GM21367 (cell line): Measurements from ENCODE around the gene PTPRM.

ENCODE experiments used
- ATAC-seq: cut with Tn5 transposase; IDR thresholded peaks from one replicate; pipeline ENCODE4 v1.9.1; 2021; ENCODE audit not compliant: unreplicated experiment

The PTPRM gene

DNA sequence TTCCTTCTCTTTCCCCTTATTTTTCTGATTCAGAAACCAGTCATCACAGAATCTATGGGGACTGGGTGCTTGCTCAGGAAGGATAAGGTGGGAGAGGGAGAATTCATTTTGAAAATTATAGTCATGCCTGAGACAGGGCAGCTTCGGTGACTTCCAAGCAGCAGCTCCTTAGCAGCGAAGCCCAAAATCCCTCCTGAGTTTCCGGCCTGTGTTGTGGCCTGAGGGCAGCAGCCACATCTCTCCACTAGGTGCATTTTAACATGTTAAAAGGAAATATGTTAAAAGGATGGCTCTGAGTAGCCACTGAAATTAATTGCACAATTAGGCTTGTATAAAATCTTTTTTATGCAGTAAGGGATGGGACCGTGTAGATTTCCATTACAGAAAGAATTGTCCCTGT, 835.1 kb downstream of the PTPRM start:
- no peak for ATAC-seq

DNA sequence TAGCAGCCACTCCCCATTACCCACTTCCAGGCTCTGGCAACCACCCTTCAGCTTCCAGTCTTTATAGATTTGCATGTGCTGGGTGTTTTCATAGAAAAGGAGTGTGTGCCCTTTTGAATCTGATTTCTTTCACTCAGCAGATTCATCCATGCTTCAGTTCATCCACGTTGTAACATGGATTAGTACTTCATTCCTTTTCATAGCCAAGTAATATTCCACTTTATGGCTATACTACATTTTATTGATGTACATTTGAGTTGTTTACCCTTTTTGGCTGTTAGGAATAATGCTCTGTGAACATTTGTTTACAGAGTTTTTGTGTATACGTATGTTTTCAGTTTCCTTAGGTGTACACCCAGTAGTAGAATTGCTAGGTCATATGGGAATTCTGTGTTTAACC, 836.6 kb downstream of the PTPRM start:
- no peak for ATAC-seq

DNA sequence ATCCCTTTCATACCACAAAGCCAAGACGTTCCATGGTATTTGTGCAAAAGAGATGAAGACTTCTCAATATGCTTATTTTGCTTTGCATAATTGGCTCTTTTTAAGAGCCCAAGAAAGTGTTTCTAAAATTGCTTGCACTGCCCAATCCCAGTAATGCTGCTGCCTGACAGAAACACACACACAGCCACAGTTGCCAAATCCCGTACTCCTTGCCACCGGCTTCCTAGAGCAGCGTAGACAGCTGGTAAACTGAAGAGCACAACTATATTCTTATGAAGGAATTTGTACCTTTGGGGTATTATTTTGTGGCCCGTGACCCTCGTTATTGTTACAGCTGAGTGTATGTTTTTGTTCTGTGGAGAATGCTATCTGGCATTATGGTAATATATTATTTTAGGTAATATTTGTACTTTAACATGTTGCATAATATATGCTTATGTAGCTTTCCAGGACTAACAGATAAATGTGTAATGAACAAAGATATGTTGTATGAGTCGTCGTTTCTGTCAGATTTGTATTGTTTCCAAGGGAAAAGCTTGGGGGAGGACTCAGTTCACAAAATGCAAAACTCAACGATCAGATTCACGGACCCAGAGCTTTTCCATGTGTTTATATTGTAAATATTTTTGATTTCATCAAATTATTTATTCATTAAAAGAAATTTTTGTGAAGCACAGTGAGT, 839.2 kb downstream of the PTPRM start:
- no peak for ATAC-seq

DNA sequence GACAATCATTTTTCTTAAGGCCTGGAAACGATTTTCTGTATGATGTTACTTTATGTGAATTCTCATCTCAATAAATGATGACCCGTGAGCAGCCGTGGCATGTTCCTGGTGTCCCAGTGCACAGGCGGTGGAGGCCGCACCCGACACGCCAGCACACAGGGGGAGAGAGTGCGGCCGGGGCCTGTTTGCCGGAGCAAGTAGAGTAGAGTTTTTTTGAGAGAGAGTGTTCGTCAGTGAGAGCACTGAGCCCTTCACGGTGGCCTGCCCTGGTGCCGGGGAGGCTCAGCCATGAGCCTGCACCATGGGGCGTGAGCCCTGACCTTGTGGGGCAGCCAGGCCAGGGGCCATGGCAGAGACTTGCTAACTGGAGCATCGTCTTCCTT, 839.7 kb downstream of the PTPRM start:
- no peak for ATAC-seq

DNA sequence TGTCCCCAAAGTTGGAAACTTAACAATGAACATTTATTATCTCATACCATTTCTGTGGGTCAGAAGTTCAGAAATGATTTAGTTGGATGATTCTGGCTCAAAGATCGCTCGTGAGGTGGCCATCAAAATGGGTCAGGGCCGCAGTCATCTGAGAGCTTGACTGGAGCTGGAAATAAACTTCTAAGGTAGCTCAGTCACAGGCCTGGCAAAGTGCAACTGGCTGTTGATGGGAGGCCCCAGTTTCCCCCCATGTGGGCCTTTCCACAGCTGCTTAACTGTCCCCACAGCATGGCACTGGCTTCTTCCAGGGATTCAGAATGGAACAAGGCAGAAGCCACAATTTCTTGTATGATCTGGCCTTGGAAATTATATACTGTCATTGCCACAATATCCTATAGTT, 842.0 kb downstream of the PTPRM start:
- no peak for ATAC-seq

DNA sequence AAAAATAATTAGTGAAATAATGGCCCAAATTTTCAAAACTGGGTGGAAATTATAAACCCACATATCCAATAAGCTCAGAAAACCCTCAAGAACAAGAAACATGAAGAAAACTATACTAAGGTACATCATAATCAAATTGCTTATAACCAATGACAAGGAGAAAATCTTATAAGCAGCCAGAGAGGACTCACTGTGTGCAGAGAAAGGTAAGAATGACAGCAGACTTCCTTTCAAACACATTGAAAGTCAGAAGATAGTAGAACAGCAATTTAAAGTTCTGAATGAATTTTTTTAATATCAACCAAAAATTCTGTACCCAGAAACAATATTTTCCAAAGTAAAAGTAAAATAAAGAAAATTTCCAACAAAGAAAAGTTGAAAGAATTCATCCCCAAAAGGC, 844.4 kb downstream of the PTPRM start:
- ATAC-seq = no peak

DNA sequence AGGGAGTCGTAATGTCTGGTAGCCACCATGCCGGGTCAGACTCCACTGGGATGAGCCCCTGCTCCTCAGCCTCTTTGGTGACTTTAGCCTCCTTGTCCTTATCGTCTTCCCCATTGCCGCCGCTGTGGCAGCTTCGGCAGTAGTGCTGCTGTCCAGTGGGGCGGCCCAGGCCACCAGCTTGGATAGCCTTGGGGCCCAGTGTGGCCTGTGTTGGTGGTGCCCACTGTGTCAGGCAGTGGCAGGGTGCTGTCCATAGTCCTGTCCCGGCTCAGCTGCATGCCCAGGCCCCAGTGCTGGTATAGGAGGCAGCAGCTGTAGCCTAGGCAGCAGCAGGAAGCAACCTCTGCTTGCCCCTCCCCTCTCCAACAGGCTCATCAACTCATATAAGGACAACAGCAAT, 845.0 kb downstream of the PTPRM start:
- no peak for ATAC-seq

DNA sequence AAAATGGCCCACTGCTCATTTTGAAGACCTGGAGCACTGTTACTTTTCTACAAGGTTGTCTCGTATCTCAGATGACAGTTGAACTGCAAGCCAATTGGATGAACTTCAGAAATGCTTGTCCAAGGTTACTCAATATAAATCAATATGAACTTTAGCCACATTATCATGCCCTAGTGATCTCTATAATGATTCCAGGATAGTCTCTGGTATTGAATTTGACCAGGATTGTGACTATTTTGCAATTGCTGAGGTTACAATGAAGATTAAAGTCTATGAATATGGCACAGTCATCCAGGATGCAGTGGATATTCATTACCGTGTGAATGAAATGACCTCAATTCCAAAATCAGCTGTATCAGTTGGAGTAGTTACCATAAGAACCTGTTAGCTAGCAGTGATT, 846.1 kb downstream of the PTPRM start:
- ATAC-seq = no peak

DNA sequence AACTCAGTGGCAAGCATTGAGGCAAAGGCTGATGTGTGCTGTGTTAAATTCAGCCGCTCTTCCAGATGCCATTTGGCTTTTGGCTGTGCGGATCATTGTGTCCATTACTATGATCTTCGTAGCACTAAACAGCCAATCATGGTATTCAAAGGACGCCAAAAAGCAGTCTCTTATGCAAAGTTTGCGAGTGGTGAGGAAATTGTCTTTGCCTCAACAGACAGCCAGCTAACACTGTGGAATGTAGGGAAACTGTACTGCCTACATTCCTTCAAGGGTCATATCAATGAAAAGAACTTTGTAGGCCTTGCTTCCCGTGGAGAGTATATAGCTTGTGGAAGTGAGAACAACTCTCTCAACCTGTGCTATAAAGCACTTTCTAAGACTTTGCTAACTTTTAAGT, 846.6 kb downstream of the PTPRM start:
- ATAC-seq = no peak

DNA sequence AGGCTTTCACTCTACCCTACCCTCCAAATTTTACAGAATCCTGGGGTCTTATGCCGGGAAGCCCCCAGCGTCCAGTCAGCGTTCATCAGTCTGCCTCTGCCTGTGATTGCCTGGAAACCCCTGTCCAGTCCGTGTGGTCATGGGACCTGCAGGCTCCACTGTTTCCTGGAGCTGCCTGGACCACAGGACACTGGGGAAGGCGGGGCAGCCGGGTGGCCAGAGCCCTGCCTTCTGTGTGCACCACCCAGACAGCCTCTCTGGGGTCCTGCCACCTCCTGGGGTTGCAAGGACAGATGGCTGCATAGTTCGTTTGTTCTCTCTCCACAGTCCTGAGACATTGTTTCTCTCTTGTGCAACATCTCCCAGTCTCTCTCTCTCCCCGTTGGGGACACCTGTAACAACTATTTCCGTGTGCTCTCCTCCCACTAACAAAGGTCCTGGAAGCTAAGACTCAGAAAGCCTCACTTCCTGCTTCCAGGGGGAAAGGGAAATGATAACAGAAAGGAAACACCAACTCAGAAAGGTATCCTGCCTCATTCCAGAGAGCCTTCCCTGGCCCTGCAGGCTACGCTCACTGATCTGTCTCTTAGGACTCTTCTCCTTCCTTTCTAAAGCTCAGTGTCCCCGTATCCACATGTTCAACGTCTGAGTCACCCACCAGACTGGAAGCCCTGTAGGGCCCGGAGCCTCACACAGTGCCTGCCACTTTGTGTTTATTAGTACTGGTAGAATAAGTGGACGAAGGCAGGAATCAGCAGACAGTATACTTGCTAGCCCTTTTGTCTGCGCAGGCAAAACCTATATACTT, 849.3 kb downstream of the PTPRM start:
- ATAC-seq = no peak

DNA sequence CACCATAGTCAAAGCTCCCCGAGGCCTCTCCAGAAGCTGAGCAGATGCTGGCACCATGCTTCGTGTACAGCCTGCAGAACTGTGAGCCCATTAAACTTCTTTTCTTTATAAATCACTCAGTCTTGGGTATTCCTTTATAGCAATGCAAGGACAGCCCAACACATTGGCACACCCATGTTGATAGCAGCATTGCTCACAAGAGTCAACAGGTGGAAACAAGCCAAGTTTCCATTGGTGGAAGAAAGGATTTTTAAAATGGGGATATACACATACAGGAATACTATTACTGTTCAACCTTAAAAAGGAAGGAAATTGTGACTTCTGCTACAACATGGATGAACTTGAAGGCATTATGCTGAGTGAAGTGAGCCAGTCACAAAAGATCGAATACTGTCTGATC, 855.3 kb downstream of the PTPRM start:
- no peak for ATAC-seq

DNA sequence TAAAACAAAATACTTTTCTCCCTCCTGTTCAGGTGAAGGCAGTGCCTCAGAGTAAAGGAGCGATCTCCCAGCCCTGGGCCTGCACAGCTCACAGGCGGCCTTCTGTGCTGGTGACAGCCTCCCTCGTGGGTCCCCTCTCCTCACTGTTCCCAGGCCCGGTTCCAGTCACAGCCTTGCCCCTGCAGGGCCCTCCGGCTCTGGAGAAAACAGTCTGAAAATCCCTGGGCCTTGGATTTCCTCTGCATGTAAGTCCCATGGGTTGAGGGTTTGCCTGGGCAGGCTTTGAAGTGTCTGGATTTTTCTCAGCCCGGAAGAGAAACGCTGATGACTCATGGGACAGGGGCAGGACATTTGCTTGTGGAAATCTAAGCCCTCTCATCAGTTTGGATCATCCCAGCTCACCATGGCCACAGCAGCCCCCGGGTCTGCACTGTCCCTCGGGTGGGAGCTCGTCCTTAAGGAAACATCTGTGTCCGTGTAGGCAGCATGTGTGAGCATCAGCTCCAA, 856.0 kb downstream of the PTPRM start:
- ATAC-seq = no peak

DNA sequence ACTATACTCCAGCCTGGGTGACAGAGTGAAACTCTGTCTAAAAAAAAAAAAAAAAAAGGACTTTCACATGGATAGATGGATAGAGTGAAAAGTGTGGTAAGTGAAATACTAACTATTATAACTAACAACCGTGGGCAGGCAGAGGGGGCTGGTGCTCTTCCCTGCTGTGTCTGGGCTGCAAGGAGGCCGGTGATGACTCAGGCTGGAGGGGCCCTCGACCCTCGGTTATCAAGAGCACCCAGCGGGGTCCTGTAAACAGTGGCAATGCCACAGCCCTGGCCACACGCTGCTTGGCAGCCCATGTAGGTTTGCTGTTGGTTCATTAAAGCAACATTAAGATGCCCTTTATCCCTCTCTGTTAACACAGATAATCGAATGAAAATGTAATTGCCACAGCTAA, 857.4 kb downstream of the PTPRM start:
- ATAC-seq = no peak

DNA sequence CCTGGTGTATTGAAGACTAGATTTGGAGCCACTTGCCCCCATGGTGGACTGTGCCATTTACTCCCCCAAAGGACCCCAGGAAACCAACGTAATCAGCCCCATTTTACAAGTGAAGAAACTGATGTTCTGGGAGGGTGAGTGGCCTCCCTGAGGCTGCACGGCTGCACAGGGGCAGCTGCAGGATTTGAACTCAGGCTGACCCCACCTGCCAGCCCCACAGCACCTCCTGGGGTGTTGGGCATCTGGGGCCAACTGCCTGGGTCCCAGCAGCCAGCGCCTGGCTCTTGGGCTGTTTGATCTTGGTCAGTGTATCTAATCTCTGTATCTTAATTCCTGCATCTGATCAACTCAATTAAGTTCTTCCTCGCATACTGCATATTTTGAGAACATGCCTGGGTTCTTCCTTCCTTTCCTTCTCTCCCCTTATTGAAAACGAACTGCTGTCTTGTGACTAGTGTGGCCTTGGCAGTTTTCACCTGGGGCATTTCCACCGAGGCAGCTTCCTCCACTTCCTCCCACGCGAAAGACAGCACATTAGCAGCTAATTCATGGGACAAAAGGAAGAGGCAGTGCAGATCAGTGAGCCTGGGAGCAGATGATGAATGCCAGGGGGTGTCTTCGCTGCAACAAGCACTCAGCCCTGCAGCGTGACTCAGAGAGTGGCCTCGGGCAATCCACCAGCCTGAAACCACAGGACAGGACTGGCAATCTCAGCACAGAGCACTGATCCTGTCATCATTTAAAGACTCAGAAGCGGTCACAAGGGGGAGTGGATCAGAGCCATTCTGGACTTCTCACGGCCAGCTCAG, 858.0 kb downstream of the PTPRM start:
- no peak for ATAC-seq

DNA sequence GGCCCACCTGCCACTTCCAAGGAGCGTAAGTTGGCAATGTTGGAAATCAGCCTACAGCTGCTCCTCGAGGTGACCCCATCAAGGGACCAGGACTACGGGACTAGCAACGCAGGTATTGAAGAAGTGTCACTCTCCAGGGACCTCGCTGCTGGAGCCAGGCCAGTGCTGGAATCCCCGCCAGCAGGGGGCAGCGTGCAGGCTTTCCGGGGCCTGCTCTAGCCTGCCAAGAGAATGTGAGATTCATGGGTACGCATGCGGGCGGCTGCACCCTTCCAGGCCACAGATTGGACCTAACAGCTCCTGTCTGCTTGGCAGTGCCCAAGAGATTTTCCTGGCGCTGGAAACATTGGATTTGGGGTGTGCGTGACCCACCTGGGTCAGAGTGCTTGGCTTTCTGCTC, 859.3 kb downstream of the PTPRM start:
- no peak for ATAC-seq

DNA sequence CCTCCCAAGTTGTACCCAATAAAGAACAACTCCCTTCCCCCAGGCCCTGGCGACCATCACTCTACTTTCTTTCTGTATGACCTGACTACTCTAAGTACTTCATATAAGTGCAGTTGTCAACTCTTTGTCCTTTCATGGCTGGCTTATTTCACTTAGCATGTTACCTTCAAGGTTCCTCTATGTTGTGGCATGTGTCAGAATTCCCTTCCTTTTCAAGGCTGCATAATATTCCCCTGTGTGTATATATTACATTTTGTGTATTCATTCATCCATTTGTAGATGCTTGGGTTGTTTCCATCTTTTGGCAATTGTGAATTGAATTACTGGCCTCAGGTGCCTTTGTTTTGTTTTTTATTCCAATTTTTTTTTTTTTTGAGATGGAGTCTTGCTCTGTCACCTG, 860.2 kb downstream of the PTPRM start:
- no peak for ATAC-seq

DNA sequence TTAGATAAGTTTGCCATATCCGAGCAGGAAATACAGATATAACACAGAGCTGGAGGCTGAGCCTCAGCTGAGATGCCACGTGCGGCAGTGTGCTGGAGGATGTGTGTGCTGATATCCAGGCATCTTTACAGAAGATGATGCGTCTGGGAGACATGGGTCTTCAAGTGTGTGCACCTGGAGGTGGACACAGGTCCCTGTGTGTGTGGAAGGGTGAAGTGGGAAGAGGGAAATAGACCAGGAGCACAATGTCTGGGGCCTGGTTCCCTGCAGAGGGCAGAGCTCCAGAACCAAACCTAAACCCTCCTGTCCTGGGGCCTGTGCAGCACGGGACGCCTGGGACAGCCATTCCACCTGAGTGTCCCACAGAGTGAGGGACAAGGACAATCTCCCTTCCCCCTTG, 861.8 kb downstream of the PTPRM start:
- no peak for ATAC-seq

DNA sequence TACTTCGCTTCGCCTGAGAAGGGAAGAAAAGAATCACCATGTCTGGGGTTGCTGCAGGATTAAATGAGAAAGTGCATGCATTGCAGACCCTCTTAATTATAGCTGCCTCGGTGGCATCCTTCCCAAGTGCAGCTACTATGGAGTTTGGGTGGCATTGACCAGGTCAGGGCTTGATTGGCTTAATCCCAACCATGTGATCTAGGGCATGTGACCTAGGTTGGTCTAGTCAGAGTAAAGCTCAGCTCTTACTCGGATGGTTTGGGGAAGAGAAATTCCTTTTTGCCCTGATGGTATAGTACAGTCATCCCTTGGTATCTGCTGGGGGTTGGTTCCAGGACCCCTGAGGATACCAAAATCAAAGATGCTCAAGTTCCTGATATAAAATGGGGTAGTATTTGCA, 863.9 kb downstream of the PTPRM start:
- ATAC-seq = no peak

DNA sequence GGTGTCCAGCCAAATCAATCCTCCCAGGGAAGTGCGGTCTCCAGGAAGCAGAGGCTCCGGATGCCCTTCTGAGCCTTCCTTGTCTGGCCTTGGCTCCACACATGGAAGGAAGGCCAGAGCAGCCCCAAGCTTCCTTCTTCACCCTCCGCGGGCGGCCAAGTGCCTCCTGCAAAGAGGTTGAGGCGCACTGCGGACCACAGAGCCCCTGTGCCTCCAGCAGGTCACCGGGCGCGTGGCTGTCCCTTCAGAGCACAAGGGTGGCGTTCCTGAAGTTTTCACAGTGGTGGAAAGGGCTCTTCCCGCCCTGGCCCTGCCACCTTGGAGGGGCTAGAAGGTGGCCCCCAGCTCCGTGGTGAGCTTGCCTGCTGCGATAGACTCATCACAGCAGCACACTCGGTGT, 866.2 kb downstream of the PTPRM start:
- ATAC-seq = no peak

DNA sequence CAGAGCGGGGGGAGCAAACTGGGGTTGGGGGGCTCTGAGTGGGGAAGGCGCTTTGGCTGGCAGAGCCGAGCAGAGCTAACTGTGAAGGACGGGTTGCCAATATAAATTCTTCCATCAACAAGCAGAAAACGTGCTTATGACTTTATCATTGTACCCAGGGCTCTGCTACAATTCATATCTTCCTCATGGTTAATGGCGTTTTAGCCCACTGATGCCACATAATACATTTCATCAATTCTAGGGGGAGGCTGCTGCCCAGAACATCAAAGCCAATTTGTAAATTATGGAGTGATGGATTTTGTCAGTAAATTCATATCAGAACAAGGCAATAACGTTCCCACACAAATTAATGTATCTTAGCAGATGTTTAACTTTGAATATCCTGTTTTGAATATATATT, 866.7 kb downstream of the PTPRM start:
- no peak for ATAC-seq

DNA sequence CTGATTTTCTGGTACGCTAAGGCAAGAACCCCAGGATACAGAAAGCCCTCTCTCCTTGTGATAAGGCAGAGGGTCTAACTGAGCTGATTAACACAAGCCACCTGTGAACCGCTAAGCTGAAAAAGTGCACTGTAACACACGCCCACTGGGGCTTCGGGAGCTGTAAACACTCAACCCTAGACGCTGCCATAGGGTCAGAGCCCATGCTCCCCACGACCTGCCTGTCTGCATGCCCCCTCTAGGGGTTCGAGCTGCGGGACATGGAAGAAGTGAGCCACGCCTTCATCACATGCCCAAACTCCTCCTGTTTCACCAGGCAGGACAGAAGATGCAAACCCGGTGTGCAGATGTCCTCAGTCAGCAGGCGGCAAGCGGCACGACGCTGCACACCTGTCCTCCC, 868.3 kb downstream of the PTPRM start:
- ATAC-seq = no peak

DNA sequence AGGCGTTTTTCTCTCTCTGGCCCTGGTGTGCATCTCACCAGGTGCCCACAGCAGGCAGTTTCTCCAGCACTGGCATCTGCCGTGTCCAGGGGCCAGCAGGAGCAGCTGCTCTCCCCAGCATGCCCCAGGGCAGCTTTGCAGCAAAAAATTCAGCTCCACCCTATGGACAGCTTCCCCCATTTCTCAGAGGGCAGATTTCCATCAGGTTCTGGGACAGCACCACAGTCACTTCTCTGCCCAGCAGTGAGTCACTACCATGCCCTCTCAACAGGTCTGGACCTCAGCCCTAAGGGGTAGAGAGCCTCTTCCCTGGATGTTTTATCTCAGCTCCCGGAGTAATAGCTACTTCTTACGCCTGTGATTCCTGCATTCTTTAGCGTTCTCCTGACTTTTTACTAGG, 871.9 kb downstream of the PTPRM start:
- no peak for ATAC-seq
